CD4-positive, alpha-beta memory T cell (primary cell): ENCODE data around the gene HSD17B2. TPM values are rescaled to one million over a fixed set of nuclear protein-coding genes. Genes with fewer than 3 reads are reported as not detected.

Experiments used
- CTCF ChIA-PET: fragments of 350-600 bp; sonication (Branson Sonifier 250); formaldehyde crosslinking; loops from one replicate; lab custom pipeline; 2021; ENCODE audit warnings: inconsistent platforms; ENCODE audit not compliant: partially characterized antibody; lab: Charles Lee
- POLR2A ChIA-PET: fragments of 350-600 bp; sonication (Branson Sonifier 250); formaldehyde crosslinking; loops from one replicate; lab custom pipeline; 2021; ENCODE audit not compliant: partially characterized antibody; lab: Charles Lee
- DNase-seq, 5 donors: peaks; one replicate each; pipeline versions ENCODE4 v3.0.0 to v3.0.0-alpha.2; 2020 to 2022; ENCODE audit warnings: mixed read lengths in 1 of 5
- H3K27ac ChIP-seq: one replicate; pipeline ENCODE4 v1.7.0; 2013; ENCODE audit warnings: low read depth, low read length
- H3K27me3 ChIP-seq: 2 replicates; pipeline ENCODE4 v1.7.0; 2013; ENCODE audit warnings: mild to moderate bottlenecking, low read length, moderate library complexity; ENCODE audit not compliant: insufficient read depth
- H3K36me3 ChIP-seq: 2 replicates; pipeline ENCODE4 v1.7.0; 2013; ENCODE audit warnings: mild to moderate bottlenecking, low read length, moderate library complexity; ENCODE audit not compliant: insufficient read depth
- H3K4me1 ChIP-seq: 2 replicates; pipeline ENCODE4 v1.7.0; 2013; ENCODE audit warnings: mild to moderate bottlenecking, low read length, moderate library complexity; ENCODE audit not compliant: insufficient read depth
- H3K4me3 ChIP-seq, 2 donors: one replicate each; pipeline ENCODE4 v1.7.0; 2013; ENCODE audit warnings: low read length in 2 of 2, mild to moderate bottlenecking in 1 of 2
- H3K9me3 ChIP-seq, 2 donors: one replicate each; pipeline ENCODE4 v1.7.0; 2013; ENCODE audit warnings: low read length in 2 of 2, control low read depth in 1 of 2; ENCODE audit not compliant: control insufficient read depth in 1 of 2
- H3K27ac Mint-ChIP-seq, 7 donors: one replicate each; pipeline ENCODE4 v1.8.0; 2020 to 2021; ENCODE audit warnings: mixed read lengths in 7 of 7, mild to moderate bottlenecking in 6 of 7, inconsistent platforms in 3 of 7, moderate library complexity in 3 of 7
- H3K27me3 Mint-ChIP-seq, 2 donors: one replicate each; pipeline ENCODE4 v1.8.0; 2020 to 2021; ENCODE audit warnings: mixed read lengths in 2 of 2
- H3K36me3 Mint-ChIP-seq, 2 donors: one replicate each; pipeline ENCODE4 v1.8.0; 2020 to 2021; ENCODE audit warnings: mixed read lengths in 2 of 2, inconsistent platforms in 1 of 2, mild to moderate bottlenecking in 1 of 2
- H3K4me1 Mint-ChIP-seq, 4 donors: one replicate each; pipeline ENCODE4 v1.8.0; 2020 to 2021; ENCODE audit warnings: mixed read lengths in 4 of 4, mild to moderate bottlenecking in 1 of 4
- H3K4me3 Mint-ChIP-seq, 8 donors: one replicate each; pipeline ENCODE4 v1.8.0; 2020 to 2021; ENCODE audit warnings: mixed read lengths in 8 of 8, mild to moderate bottlenecking in 7 of 8, moderate library complexity in 6 of 8, inconsistent platforms in 3 of 8
- H3K9me3 Mint-ChIP-seq, 8 donors: one replicate each; pipeline ENCODE4 v1.8.0; 2020 to 2021; ENCODE audit warnings: mixed read lengths in 8 of 8, mild to moderate bottlenecking in 5 of 8, inconsistent platforms in 3 of 8, moderate library complexity in 1 of 8
- intact Hi-C: fragments of 100-400 bp; cut with micrococcal nuclease; formaldehyde crosslinking; loops from one replicate; pipeline ENCODE4 v1.15.1; 2023
- polyA plus RNA-seq, 2 donors: library from polyadenylated mRNA; unstranded; fragments of 300-500 nt; fragmentation: Illumina TruSeq; gene quantifications; one replicate each; pipeline ENCODE4 v1.2.3, GENCODE V29; 2021
- total RNA-seq, 2 experiments: library from RNA; stranded (reverse); gene quantifications; one replicate each; pipeline ENCODE4 v1.2.3, GENCODE V29; 2021

HSD17B2 gene
- total and polyA plus RNA-seq, 4 experiments from 2014 or later, result not detected

DNA sequence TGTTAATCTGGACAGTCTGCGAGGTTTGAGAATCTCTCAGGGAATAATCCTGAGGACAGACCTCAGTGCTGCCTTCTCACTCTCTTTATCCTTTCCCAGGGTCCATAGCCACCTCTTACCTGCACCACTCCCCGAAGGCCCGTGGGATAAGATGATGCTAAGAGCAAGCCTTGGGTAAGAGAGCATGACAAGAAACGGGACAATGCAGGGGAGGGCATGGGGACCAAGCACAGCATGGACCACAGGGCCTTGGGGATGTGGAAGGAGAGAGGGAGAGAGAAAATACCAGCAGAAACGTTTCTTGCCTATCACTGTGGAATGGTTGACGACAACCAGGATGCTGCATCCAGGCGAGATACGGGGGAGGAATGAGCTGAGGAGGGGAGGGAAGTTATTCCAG lies 15.5 kb upstream of the HSD17B2 start:
- intact Hi-C loops, result no loop called here
- CTCF ChIA-PET, result no interaction called here
- Histone ChIP-seq H3K27ac (no peak overlapping the region), H3K4me1 (no peaks in the 10 kb centered on the region), H3K27me3 (no peaks in the 10 kb centered on the region), H3K36me3 (no peaks in the 10 kb centered on the region), H3K9me3 (no peaks in the 10 kb centered on the region), H3K4me3 (no peak overlapping the region)
- H3K27me3 Mint-ChIP-seq, result peaks cover 37 to 51% of the 10 kb centered on the region in 2 donors
- peaks cover 0 to 9% (median 5%) of the 10 kb centered on the region in 8 donors for H3K9me3 Mint-ChIP-seq
- H3K4me3 Mint-ChIP-seq, result no peak overlapping the region
- H3K4me1 Mint-ChIP-seq, result peaks cover 0 to 1% (median 0%) of the 10 kb centered on the region in 4 donors
- H3K27ac Mint-ChIP-seq, result no peak overlapping the region
- no peak for DNase-seq
- no peaks in the 10 kb centered on the region for H3K36me3 Mint-ChIP-seq
- POLR2A ChIA-PET, result no interaction called here

DNA sequence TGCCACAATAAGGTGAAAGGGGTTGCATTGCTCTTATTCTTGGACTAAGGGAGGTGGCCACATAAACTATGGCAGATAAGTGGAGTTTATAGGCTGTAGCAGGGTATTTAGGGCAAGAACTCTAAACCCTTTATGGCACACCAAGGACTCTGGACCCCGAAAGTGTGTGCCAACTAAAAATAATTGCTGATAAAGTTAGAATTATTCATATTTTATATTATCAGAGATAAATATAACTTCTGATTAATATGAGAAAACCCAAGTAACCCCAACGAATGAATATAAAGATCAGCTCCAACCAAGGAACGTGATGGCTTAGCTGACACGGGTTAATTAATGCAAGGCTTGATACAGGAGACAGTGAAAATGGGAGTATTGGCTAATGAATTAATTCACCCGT lies 15.0 kb upstream of the HSD17B2 start:
- no peaks in the 10 kb centered on the region for H3K36me3 Mint-ChIP-seq

GRCh38 chr16:82023206-82023605 lies 11.8 kb upstream of the HSD17B2 start:
- Mint-ChIP-seq H3K36me3 (no peaks in the 10 kb centered on the region), H3K27me3 (peaks cover 32 to 35% of the 10 kb centered on the region in 2 donors), H3K4me3 (no peak overlapping the region), H3K9me3 (no peaks in the 10 kb centered on the region), H3K27ac (no peak overlapping the region), H3K4me1 (no peaks in the 10 kb centered on the region)
- no peak for DNase-seq
- intact Hi-C loops, result no loop called here
- no peaks in the 10 kb centered on the region for H3K4me1 ChIP-seq
- no peak overlapping the region for H3K27ac ChIP-seq
- H3K27me3 ChIP-seq, result no peaks in the 10 kb centered on the region
- ChIA-PET CTCF (no interaction called here), POLR2A (no interaction called here)
- H3K9me3 ChIP-seq, result no peaks in the 10 kb centered on the region
- H3K36me3 ChIP-seq, result no peaks in the 10 kb centered on the region
- no peak overlapping the region for H3K4me3 ChIP-seq

More for the DNA sequence above, 15.0 kb upstream of the HSD17B2 start:
- Histone ChIP-seq H3K27ac (no peak overlapping the region), H3K4me3 (no peak overlapping the region), H3K36me3 (no peaks in the 10 kb centered on the region), H3K4me1 (no peaks in the 10 kb centered on the region), H3K27me3 (no peaks in the 10 kb centered on the region), H3K9me3 (no peaks in the 10 kb centered on the region)
- Mint-ChIP-seq H3K4me1 (peaks cover 0 to 1% (median 0%) of the 10 kb centered on the region in 4 donors), H3K9me3 (peaks cover 0 to 7% (median 2%) of the 10 kb centered on the region in 8 donors), H3K27me3 (peaks cover 37 to 48% of the 10 kb centered on the region in 2 donors), H3K4me3 (no peak overlapping the region), H3K27ac (no peak overlapping the region)
- ChIA-PET POLR2A (no interaction called here), CTCF (no interaction called here)
- no peak for DNase-seq
- intact Hi-C loops, result no loop called here

GRCh38 chr16:82024316-82024715 lies 10.7 kb upstream of the HSD17B2 start:
- Histone ChIP-seq H3K4me3 (no peak overlapping the region), H3K4me1 (no peaks in the 10 kb centered on the region), H3K9me3 (no peaks in the 10 kb centered on the region), H3K27me3 (no peaks in the 10 kb centered on the region), H3K36me3 (no peaks in the 10 kb centered on the region), H3K27ac (no peak overlapping the region)
- Mint-ChIP-seq H3K4me3 (peak overlapping the region in 1 of 8 donors; percentile 38), H3K36me3 (no peaks in the 10 kb centered on the region), H3K27ac (no peak overlapping the region), H3K27me3 (peaks cover 25 to 29% of the 10 kb centered on the region in 2 donors), H3K4me1 (no peaks in the 10 kb centered on the region), H3K9me3 (no peaks in the 10 kb centered on the region)
- no peak for DNase-seq
- ChIA-PET CTCF (no interaction called here), POLR2A (no interaction called here)
- intact Hi-C loops, result no loop called here

DNA sequence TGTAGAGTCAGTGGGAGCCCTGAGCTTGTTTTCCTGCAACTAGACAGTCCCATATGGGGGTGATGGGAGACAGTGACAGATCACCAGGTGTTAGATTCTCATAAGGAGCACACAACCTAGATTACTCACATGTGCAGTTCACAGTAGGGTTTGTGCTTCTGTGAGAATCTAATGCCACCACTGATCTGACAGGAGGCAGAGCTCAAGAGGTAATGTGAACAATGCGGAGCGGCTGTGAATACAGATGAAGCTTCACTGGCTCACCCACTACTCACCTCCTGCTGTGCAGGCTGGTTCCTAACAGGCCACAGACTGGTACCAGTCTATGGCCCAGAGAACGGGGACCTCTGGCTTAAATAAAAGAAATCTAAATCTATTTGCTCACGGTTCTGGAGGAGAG lies 10.2 kb upstream of the HSD17B2 start:
- ChIA-PET CTCF (no interaction called here), POLR2A (no interaction called here)
- no peaks in the 10 kb centered on the region for H3K4me1 ChIP-seq
- no peak overlapping the region for H3K4me3 Mint-ChIP-seq
- no peaks in the 10 kb centered on the region for H3K4me1 Mint-ChIP-seq
- no peaks in the 10 kb centered on the region for H3K9me3 Mint-ChIP-seq
- intact Hi-C loops, result no loop called here
- H3K27me3 ChIP-seq, result no peaks in the 10 kb centered on the region
- H3K27ac Mint-ChIP-seq, result no peak overlapping the region
- H3K4me3 ChIP-seq, result no peak overlapping the region
- no peaks in the 10 kb centered on the region for H3K9me3 ChIP-seq
- no peak overlapping the region for H3K27ac ChIP-seq
- H3K36me3 ChIP-seq, result no peaks in the 10 kb centered on the region
- H3K27me3 Mint-ChIP-seq, result peaks cover 20 to 24% of the 10 kb centered on the region in 2 donors
- no peak for DNase-seq
- no peaks in the 10 kb centered on the region for H3K36me3 Mint-ChIP-seq

DNA sequence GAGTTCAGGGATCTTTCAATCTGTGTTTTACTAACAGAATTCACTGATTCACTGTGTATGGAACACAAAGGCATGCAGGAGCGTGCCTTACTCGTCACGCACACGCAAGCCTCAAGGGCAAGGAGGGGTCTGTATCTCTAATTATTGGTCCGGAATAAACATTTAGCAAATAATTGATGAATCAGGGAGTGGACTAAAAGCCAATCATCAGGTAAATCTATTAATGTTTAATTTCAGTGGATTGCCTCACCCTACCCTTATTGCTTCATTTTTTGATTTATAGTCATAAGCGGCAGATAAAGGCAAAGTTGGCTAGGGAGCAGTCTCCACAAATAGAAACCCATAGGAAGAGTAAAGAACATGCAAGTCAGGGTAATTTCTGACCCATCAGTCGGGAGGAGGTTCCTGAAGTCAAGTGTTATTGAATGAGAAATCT lies 7.4 kb upstream of the HSD17B2 start:
- Histone ChIP-seq H3K4me1 (no peaks in the 10 kb centered on the region), H3K27ac (no peak overlapping the region), H3K36me3 (no peaks in the 10 kb centered on the region), H3K27me3 (no peaks in the 10 kb centered on the region), H3K4me3 (no peak overlapping the region), H3K9me3 (no peaks in the 10 kb centered on the region)
- intact Hi-C loops, result no loop called here
- Mint-ChIP-seq H3K27ac (no peak overlapping the region), H3K36me3 (no peaks in the 10 kb centered on the region), H3K9me3 (no peaks in the 10 kb centered on the region), H3K4me1 (no peaks in the 10 kb centered on the region), H3K27me3 (peaks cover 21 to 23% of the 10 kb centered on the region in 2 donors), H3K4me3 (no peak overlapping the region)
- POLR2A ChIA-PET, result no interaction called here
- no peak for DNase-seq
- CTCF ChIA-PET, result no interaction called here

GRCh38 chr16:82031116-82032084 lies 3.7 kb upstream of the HSD17B2 start:
- H3K27me3 Mint-ChIP-seq, result peaks cover 7 to 13% of the 10 kb centered on the region in 2 donors
- peaks cover 0 to 1% (median 0%) of the 10 kb centered on the region in 4 donors for H3K4me1 Mint-ChIP-seq
- H3K27me3 ChIP-seq, result no peaks in the 10 kb centered on the region
- no peaks in the 10 kb centered on the region for H3K36me3 Mint-ChIP-seq
- CTCF ChIA-PET, result interaction anchor here (3.3 kb wide), 1 partner anchor 199 kb away, joined by 18 read pairs; no protein-coding TSS in a partner anchor
- peak overlapping the region in 1 of 7 donors; percentile 21 for H3K27ac Mint-ChIP-seq
- no peaks in the 10 kb centered on the region for H3K36me3 ChIP-seq
- no peaks in the 10 kb centered on the region for H3K9me3 ChIP-seq
- no peak overlapping the region for H3K4me3 Mint-ChIP-seq
- DNase-seq, result no peak
- POLR2A ChIA-PET, result no interaction called here
- H3K4me1 ChIP-seq, result no peaks in the 10 kb centered on the region
- H3K9me3 Mint-ChIP-seq, result no peaks in the 10 kb centered on the region
- intact Hi-C loops, result no loop called here
- H3K4me3 ChIP-seq, result no peak overlapping the region
- H3K27ac ChIP-seq, result no peak overlapping the region
